Central memory CD8-positive, alpha-beta T cell (primary cell): Measurements from ENCODE around the gene IGSF21.

Experiments
- ATAC-seq: fragments of 150-1000 bp; cut with Tn5 transposase; replicated peaks from 2 replicates; pipeline ENCODE4 v1.10.0; 2022; ENCODE audit warnings: mild to moderate bottlenecking, moderate FRiP score, moderate number of reproducible peaks; ENCODE audit not compliant: poor library complexity, severe bottlenecking; ENCODE audit errors: extremely low read depth
- DNase-seq, 2 donors: peaks; one replicate each; pipeline ENCODE4 v3.0.0; 2021; ENCODE audit warnings: low spot score in 2 of 2
- H3K27ac Mint-ChIP-seq: one replicate; pipeline ENCODE4 v1.8.0; 2022; ENCODE audit warnings: low read depth, mild to moderate bottlenecking, moderate library complexity, mixed read lengths
- H3K27me3 Mint-ChIP-seq: one replicate; pipeline ENCODE4 v1.8.0; 2022; ENCODE audit warnings: mixed read lengths
- H3K36me3 Mint-ChIP-seq: one replicate; pipeline ENCODE4 v1.8.0; 2022; ENCODE audit warnings: mild to moderate bottlenecking, moderate library complexity, mixed read lengths; ENCODE audit not compliant: insufficient read depth
- H3K4me1 Mint-ChIP-seq: one replicate; pipeline ENCODE4 v1.8.0; 2022; ENCODE audit warnings: mixed read lengths
- H3K4me3 Mint-ChIP-seq: one replicate; pipeline ENCODE4 v1.8.0; 2022; ENCODE audit warnings: mild to moderate bottlenecking, moderate library complexity, mixed read lengths
- H3K9me3 Mint-ChIP-seq: one replicate; pipeline ENCODE4 v1.8.0; 2022; ENCODE audit warnings: mixed read lengths

The IGSF21 gene

GRCh38 chr1:18398791-18399530 lies 291.4 kb downstream of the IGSF21 start:
- Mint-ChIP-seq H3K27ac (no peak overlapping the region), H3K4me3 (no peak overlapping the region), H3K4me1 (no peaks in the 10 kb centered on the region), H3K36me3 (no peaks in the 10 kb centered on the region), H3K27me3 (peaks cover 58% of the 10 kb centered on the region), H3K9me3 (no peaks in the 10 kb centered on the region)
- ATAC-seq (no peak), DNase-seq (no peak)

GRCh38 chr1:18400347-18401102 lies 292.9 kb downstream of the IGSF21 start:
- no peaks in the 10 kb centered on the region for H3K4me1 Mint-ChIP-seq
- H3K36me3 Mint-ChIP-seq: no peaks in the 10 kb centered on the region
- H3K4me3 Mint-ChIP-seq: no peak overlapping the region
- DNase-seq: no peak
- ATAC-seq: no peak
- no peaks in the 10 kb centered on the region for H3K9me3 Mint-ChIP-seq
- peaks cover 63% of the 10 kb centered on the region for H3K27me3 Mint-ChIP-seq
- H3K27ac Mint-ChIP-seq: no peak overlapping the region

- no peaks in the 10 kb centered on the region for H3K4me1 Mint-ChIP-seq
- H3K9me3 Mint-ChIP-seq: no peaks in the 10 kb centered on the region
- H3K36me3 Mint-ChIP-seq: no peaks in the 10 kb centered on the region
- H3K27me3 Mint-ChIP-seq: peaks cover 55% of the 10 kb centered on the region
- ATAC-seq (no peak), DNase-seq (no peak)
- no peak overlapping the region for H3K27ac Mint-ChIP-seq
- no peak overlapping the region for H3K4me3 Mint-ChIP-seq
Measured at GRCh38 chr1:18401921-18402320, 294.3 kb downstream of the IGSF21 start.

GRCh38 chr1:18404460-18404859 lies 296.9 kb downstream of the IGSF21 start:
- Mint-ChIP-seq H3K27ac (no peak overlapping the region), H3K36me3 (no peaks in the 10 kb centered on the region), H3K4me3 (no peak overlapping the region), H3K4me1 (no peaks in the 10 kb centered on the region), H3K9me3 (no peaks in the 10 kb centered on the region), H3K27me3 (peaks cover 29% of the 10 kb centered on the region)
- ATAC-seq: no peak
- no peak for DNase-seq

- Mint-ChIP-seq H3K27me3 (peaks cover 29% of the 10 kb centered on the region), H3K9me3 (peaks cover 9% of the 10 kb centered on the region), H3K4me3 (no peak overlapping the region), H3K4me1 (no peaks in the 10 kb centered on the region), H3K36me3 (peaks cover 2% of the 10 kb centered on the region), H3K27ac (no peak overlapping the region)
- DNase-seq (no peak), ATAC-seq (no peak)
Measured at GRCh38 chr1:18407166-18408045, 299.8 kb downstream of the IGSF21 start.

GRCh38 chr1:18408656-18409370 lies 301.2 kb downstream of the IGSF21 start:
- H3K4me1 Mint-ChIP-seq: no peaks in the 10 kb centered on the region

GRCh38 chr1:18409609-18410237 lies 302.1 kb downstream of the IGSF21 start:
- Mint-ChIP-seq H3K4me1 (no peaks in the 10 kb centered on the region), H3K9me3 (peaks cover 9% of the 10 kb centered on the region), H3K4me3 (no peak overlapping the region), H3K27ac (no peak overlapping the region), H3K36me3 (peaks cover 2% of the 10 kb centered on the region), H3K27me3 (peaks cover 34% of the 10 kb centered on the region)
- ATAC-seq (no peak), DNase-seq (no peak)

More at GRCh38 chr1:18408656-18409370, 301.2 kb downstream of the IGSF21 start:
- peaks cover 9% of the 10 kb centered on the region for H3K9me3 Mint-ChIP-seq
- no peak overlapping the region for H3K4me3 Mint-ChIP-seq
- H3K27ac Mint-ChIP-seq: no peak overlapping the region
- peaks cover 34% of the 10 kb centered on the region for H3K27me3 Mint-ChIP-seq
- H3K36me3 Mint-ChIP-seq: peaks cover 2% of the 10 kb centered on the region
- DNase-seq (no peak), ATAC-seq (no peak)

GRCh38 chr1:18410407-18410806 lies 302.8 kb downstream of the IGSF21 start:
- H3K4me1 Mint-ChIP-seq: no peaks in the 10 kb centered on the region
- H3K9me3 Mint-ChIP-seq: peaks cover 14% of the 10 kb centered on the region
- H3K27ac Mint-ChIP-seq: no peak overlapping the region
- peaks cover 34% of the 10 kb centered on the region for H3K27me3 Mint-ChIP-seq
- ATAC-seq (no peak), DNase-seq (no peak)
- H3K36me3 Mint-ChIP-seq: peaks cover 2% of the 10 kb centered on the region
- no peak overlapping the region for H3K4me3 Mint-ChIP-seq

GRCh38 chr1:18411321-18411720 lies 303.7 kb downstream of the IGSF21 start:
- ATAC-seq: no peak
- DNase-seq: no peak

GRCh38 chr1:18411820-18412641 lies 304.4 kb downstream of the IGSF21 start:
- peaks cover 14% of the 10 kb centered on the region for H3K9me3 Mint-ChIP-seq
- DNase-seq (no peak), ATAC-seq (no peak)
- H3K4me3 Mint-ChIP-seq: no peak overlapping the region
- H3K27ac Mint-ChIP-seq: no peak overlapping the region
- H3K4me1 Mint-ChIP-seq: no peaks in the 10 kb centered on the region
- peaks cover 2% of the 10 kb centered on the region for H3K36me3 Mint-ChIP-seq
- peaks cover 39% of the 10 kb centered on the region for H3K27me3 Mint-ChIP-seq

More at GRCh38 chr1:18411321-18411720, 303.7 kb downstream of the IGSF21 start:
- H3K27me3 Mint-ChIP-seq: peaks cover 32% of the 10 kb centered on the region
- no peak overlapping the region for H3K4me3 Mint-ChIP-seq
- H3K4me1 Mint-ChIP-seq: no peaks in the 10 kb centered on the region
- peaks cover 2% of the 10 kb centered on the region for H3K36me3 Mint-ChIP-seq
- peaks cover 14% of the 10 kb centered on the region for H3K9me3 Mint-ChIP-seq
- no peak overlapping the region for H3K27ac Mint-ChIP-seq

- Mint-ChIP-seq H3K4me1 (no peaks in the 10 kb centered on the region), H3K9me3 (peaks cover 14% of the 10 kb centered on the region), H3K27me3 (peaks cover 47% of the 10 kb centered on the region), H3K27ac (no peak overlapping the region), H3K36me3 (peaks cover 2% of the 10 kb centered on the region), H3K4me3 (no peak overlapping the region)
- DNase-seq (no peak), ATAC-seq (no peak)
Measured at GRCh38 chr1:18412882-18413353, 305.3 kb downstream of the IGSF21 start.
